ENCODE measurements around the gene C11orf42. TPM values are rescaled to one million over a fixed set of nuclear protein-coding genes. Genes with fewer than 3 reads are reported as not detected.
A peak's percentile ranks its signal among the peaks of the same experiment; 100 is the strongest.
"Not testable (repeated sequence)": the region's sequence is repeated elsewhere in the genome, so short reads cannot be mapped to it uniquely, and the experiment has no call there.

Gene C11orf42
- total RNA-seq, 1 donor from 2014 or later, result not detected

DNA sequence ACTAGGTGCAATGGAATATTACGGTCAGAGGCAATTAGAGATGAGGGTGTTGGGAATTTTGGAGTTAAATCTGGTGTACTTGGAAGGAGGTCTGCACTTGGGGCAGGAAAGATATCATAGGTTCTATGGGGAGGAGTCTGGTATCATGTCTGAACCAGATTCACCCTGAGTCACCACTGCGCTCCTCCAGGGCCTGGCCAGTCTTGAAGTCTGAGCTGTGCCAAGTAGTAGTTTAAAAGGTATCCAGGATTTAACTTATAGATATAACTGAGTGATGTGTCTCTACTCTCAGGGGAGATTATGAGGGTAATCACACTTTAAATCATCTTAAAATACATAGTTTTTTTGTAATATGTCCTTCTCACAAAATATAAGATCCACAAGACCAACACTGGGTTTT, 40.2 kb downstream of the C11orf42 start:
- intact Hi-C loops (cut with micrococcal nuclease), result no loop called here
- Histone ChIP-seq H3K27ac (replicated peaks) (no peak overlapping the region), H3K36me3 (no peaks in the 10 kb centered on the region), H3K4me1 (peaks cover 8% of the 10 kb centered on the region), H3K9me3 (replicated peaks) (no peaks in the 10 kb centered on the region), H3K4me3 (no peak overlapping the region), H3K27me3 (ENCODE audit: low read depth) (no peaks in the 10 kb centered on the region)
- TF ChIP-seq, protein P1, sequence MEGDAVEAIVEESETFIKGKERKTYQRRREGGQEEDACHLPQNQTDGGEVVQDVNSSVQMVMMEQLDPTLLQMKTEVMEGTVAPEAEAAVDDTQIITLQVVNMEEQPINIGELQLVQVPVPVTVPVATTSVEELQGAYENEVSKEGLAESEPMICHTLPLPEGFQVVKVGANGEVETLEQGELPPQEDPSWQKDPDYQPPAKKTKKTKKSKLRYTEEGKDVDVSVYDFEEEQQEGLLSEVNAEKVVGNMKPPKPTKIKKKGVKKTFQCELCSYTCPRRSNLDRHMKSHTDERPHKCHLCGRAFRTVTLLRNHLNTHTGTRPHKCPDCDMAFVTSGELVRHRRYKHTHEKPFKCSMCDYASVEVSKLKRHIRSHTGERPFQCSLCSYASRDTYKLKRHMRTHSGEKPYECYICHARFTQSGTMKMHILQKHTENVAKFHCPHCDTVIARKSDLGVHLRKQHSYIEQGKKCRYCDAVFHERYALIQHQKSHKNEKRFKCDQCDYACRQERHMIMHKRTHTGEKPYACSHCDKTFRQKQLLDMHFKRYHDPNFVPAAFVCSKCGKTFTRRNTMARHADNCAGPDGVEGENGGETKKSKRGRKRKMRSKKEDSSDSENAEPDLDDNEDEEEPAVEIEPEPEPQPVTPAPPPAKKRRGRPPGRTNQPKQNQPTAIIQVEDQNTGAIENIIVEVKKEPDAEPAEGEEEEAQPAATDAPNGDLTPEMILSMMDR (IDR thresholded peaks at IDR 0.05; ENCODE audit: borderline replicate concordance), result no peak
- no peak for DNase-seq

DNA sequence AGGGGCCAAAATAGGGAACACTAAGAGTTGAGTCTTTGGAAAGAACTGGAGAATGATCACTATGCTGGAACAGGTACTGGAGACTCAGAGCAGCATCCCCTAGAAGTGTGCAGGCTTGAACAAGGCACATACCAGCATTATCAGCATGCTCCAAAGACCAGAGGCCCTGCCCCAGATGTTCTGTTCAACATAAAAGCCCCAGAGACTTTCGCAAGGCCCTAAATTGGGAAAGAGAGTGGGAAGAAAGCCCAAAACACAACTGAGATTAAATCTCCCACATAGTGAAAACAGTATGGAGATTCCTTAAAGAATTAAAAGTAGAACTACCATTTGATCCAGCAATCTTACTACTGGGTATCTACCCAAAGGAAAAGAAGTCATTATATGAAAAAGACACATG, 42.9 kb downstream of the C11orf42 start:
- Histone ChIP-seq H3K36me3 (no peaks in the 10 kb centered on the region), H3K27me3 (ENCODE audit: low read depth) (no peaks in the 10 kb centered on the region), H3K27ac (replicated peaks) (no peak overlapping the region), H3K4me3 (no peak overlapping the region), H3K4me1 (peaks cover 15% of the 10 kb centered on the region), H3K9me3 (replicated peaks) (no peaks in the 10 kb centered on the region)
- TF ChIP-seq, protein P1 (IDR thresholded peaks at IDR 0.05; ENCODE audit: borderline replicate concordance), result no peak
- intact Hi-C loops (cut with micrococcal nuclease), result no loop called here
- DNase-seq, result no peak

DNA sequence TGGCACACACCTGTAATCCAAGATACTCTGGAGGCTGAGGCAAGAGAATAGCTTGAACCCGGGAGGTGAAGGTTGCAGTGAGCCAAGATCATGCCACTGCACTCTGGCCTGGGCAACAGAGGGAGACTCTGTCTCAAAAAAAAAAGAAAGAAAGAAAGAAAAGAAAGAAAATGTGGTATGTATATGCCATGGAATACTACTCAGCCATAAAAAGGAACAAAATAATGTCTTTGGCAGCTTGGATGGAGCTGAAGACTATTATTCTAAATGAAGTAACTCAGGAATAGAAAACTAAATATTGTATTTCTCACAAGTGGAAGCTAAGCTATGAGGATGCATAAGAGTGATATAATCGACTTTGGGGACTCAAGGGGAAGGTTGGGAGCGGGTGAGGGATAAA, 43.5 kb downstream of the C11orf42 start:
- H3K36me3 ChIP-seq; H3K27ac ChIP-seq (replicated peaks); DNase-seq; H3K9me3 ChIP-seq (replicated peaks); H3K27me3 ChIP-seq (ENCODE audit: low read depth); H3K4me3 ChIP-seq; intact Hi-C loops (cut with micrococcal nuclease): not testable (repeated sequence)
- peaks cover 15% of the 10 kb centered on the region for H3K4me1 ChIP-seq

DNA sequence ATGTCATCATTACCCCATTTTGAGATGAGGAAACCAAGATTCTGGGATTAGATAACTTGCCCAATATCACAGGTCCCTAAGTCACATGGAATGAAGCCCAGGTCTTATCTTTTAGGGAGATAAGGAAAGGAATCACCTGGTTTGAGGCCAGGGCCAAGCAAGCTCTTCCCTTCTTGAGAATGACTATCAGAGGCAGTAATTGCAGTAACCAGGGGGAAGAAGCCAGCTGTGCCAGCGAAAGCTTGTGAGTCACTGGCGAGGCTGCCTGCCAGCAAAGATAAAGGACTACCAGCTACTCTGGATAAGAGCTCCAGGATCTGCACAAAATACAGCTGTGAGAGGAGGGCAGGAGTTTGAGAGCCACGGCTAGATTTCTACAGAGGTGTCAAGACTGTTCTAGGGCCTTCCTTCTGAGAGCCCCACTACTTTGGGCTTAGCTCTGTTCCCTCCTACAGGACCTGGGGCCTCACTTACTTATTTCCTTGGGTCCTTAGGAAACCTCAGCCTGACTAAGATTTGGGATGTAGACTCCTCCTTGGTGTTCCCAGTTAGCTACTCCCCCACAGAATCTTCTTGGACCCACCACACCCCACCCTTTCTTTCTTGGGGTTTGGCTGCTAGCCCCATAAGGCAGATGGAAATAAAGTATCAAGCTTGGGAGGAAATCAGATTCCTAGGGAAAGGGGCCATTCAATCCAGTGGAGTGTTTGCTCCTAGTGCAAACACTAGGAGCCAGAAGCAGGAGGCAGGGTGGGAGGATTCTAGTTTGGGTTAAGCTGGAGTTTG, 44.6 kb downstream of the C11orf42 start:
- peak overlapping the region; percentile 21 for H3K27ac ChIP-seq (replicated peaks)
- DNase-seq, result peak; percentile 69
- TF ChIP-seq, protein P1 (IDR thresholded peaks at IDR 0.05; ENCODE audit: borderline replicate concordance), result no peak
- H3K4me3 ChIP-seq, result no peak overlapping the region
- intact Hi-C loops (cut with micrococcal nuclease), result loop anchor here (10.0 kb wide), 2 partner anchors 55 to 105 kb away; no protein-coding TSS in a partner anchor
- no peaks in the 10 kb centered on the region for H3K9me3 ChIP-seq (replicated peaks)
- no peaks in the 10 kb centered on the region for H3K36me3 ChIP-seq
- H3K27me3 ChIP-seq (ENCODE audit: low read depth), result no peaks in the 10 kb centered on the region
- peaks cover 15% of the 10 kb centered on the region for H3K4me1 ChIP-seq

DNA sequence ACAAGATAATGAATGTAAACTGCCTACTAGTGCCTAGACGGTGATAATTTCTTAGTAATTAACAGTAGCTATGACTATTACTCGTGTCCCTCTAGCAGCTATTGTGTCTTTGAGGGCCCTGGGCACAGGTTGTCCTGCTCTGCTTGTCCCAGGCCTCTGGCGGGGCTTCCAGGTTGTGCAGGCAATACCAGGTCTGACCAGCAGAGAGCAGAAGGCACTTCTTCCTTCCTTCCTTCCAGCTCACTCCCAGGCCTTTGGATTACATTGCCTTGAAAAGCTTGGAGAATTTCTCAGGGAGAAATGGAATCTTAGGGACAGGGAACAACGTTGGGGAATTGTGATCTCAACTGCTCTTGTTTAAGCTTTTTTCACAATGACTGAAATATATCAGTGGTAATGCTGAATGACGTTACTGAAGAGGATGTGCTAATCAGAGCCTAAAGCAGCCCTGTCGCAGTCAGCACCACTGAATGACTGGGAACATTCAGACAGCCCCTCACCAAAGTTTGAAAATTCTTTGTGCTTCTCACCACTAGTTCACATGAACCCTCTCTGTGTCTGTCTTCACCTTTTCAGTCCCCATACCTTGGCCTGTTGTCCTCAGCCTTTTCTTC, 45.9 kb downstream of the C11orf42 start:
- intact Hi-C loops (cut with micrococcal nuclease), result loop anchor here (10.0 kb wide), 2 partner anchors 54 to 104 kb away; no protein-coding TSS in a partner anchor
- DNase-seq, result peak; percentile 53
- Histone ChIP-seq H3K4me1 (peaks cover 15% of the 10 kb centered on the region), H3K36me3 (no peaks in the 10 kb centered on the region), H3K27ac (replicated peaks) (no peak overlapping the region), H3K4me3 (no peak overlapping the region), H3K9me3 (replicated peaks) (no peaks in the 10 kb centered on the region), H3K27me3 (ENCODE audit: low read depth) (peaks cover 9% of the 10 kb centered on the region)
- TF ChIP-seq, protein P1 (IDR thresholded peaks at IDR 0.05; ENCODE audit: borderline replicate concordance), result peak; percentile 90

DNA sequence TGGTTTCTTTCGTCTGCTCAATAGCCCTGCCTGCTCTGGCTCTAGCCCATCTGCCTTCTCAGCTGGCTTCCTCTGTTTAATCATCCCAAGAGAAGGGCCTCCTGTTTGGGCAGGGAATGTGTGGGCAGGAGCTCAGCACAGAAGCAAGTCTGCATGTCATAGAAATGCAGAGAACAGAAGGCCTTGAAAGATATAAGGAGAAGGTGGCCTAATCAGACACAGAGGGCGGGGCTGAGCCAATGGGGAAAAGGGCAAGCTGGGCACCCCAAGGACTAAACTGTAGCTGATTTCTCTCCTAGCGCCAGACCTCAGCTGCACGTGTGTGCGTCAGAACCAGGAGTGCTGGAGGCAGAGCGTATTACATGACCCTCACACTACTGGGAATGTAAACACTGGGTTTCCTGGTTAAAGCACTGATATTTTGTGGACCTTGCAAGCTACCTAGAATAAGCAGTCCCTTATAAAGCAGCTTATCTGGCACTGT, 46.7 kb downstream of the C11orf42 start:
- Histone ChIP-seq H3K9me3 (replicated peaks) (no peaks in the 10 kb centered on the region), H3K27me3 (ENCODE audit: low read depth) (peaks cover 18% of the 10 kb centered on the region), H3K36me3 (no peaks in the 10 kb centered on the region), H3K4me1 (peaks cover 15% of the 10 kb centered on the region), H3K27ac (replicated peaks) (no peak overlapping the region), H3K4me3 (no peak overlapping the region)
- DNase-seq, result no peak
- TF ChIP-seq, protein P1 (IDR thresholded peaks at IDR 0.05; ENCODE audit: borderline replicate concordance), result no peak
- intact Hi-C loops (cut with micrococcal nuclease), result loop anchor here (10.0 kb wide), 2 partner anchors 53 to 103 kb away; no protein-coding TSS in a partner anchor
